Pancreas (tissue), 10 donors: Measurements from ENCODE around the gene TSHZ3. TPM values are rescaled to one million over a fixed set of nuclear protein-coding genes. Genes with fewer than 3 reads are reported as not detected.

Source experiments
- ATAC-seq, 4 donors: fragments of 200-7000 bp; cut with Tn5 transposase; one replicate each; pipeline versions ENCODE4 v1.8.0 to v1.9.1; 2020; ENCODE audit warnings: mild to moderate bottlenecking in 4 of 4, moderate library complexity in 4 of 4
- DNase-seq, 6 donors: peaks; one replicate each; pipeline ENCODE4 v3.0.0-alpha.2; 2020
- FAIRE-seq: peaks from 2 replicates; lab custom pipeline; 2012; peaks lifted over from hg19 to GRCh38; lab: Jason Lieb, UNC
- H3K27ac ChIP-seq, 4 donors: fragments of 200-600 bp; sonication (generic); 1 replicate in 3 of 4; 2 replicates in 1 of 4; pipeline versions ENCODE4 v1.5.0 to v1.8.0; 2020
- H3K27me3 ChIP-seq, 4 donors: fragments of 200-600 bp; one replicate each; pipeline ENCODE4 v1.8.0; 2021
- H3K36me3 ChIP-seq, 3 donors: fragments of 200-600 bp; sonication (generic) in 1 of 3; one replicate each; pipeline versions ENCODE4 v1.5.0 to v1.8.0; 2020 to 2021
- H3K4me1 ChIP-seq, 3 donors: fragments of 200-600 bp; one replicate each; pipeline ENCODE4 v1.8.0; 2021
- H3K4me3 ChIP-seq, 4 donors: fragments of 200-600 bp; sonication (generic) in 2 of 4; one replicate each; pipeline versions ENCODE4 v1.5.0 to v1.8.0; 2020 to 2021
- H3K9me3 ChIP-seq, 4 donors: fragments of 200-600 bp; one replicate each; pipeline ENCODE4 v1.8.0; 2021
- WGBS, 2 donors: extraction: QIAGEN DNeasy Blood & Tissue Kit; methylation state at CpG; one replicate each; pipeline ENCODE4 v1.1.7; 2013; 5-methylcytosine and 5-hydroxymethylcytosine counted together
- intact Hi-C, 3 donors: fragments of 100-400 bp; cut with DNase I; formaldehyde crosslinking; loops; one replicate each; pipeline versions ENCODE4 v1.11.1 to v1.14.2; 2022
- polyA plus RNA-seq, 2 donors: library from polyadenylated mRNA; stranded (reverse); fragments of 200-250 nt; gene quantifications; one replicate each; pipeline ENCODE4 v1.2.3, GENCODE V29; 2013
- total RNA-seq, 6 donors: library from RNA; stranded (reverse); fragmentation: NEBNext Ultra II Directional in 4 of 6; extraction: Animal tissue kit (Norgen Biotek cat#: 25700) in 4 of 6; gene quantifications; one replicate each; pipeline versions ENCODE4 v1.2.1 to v1.2.4, GENCODE V29; 2021 to 2023
- TF ChIP-seq, protein P1 (sequence below), 4 donors: fragments of 200-600 bp; sonication (generic) in 3 of 4; IDR thresholded peaks; one replicate each; pipeline versions ENCODE4 v1.5.0 to v1.8.0; 2021; ENCODE audit warnings: antibody characterized with exemption in 4 of 4
- donor health status: healthy with polysubstance abuse.
- donor health status: DM: no; HTN: no; CAD: no; lungs with moderate emphysema.
- donor health status: DM: no; HTN: no; CAD: no.
- donor health status: control.
- donor health status: control.
- donor health status: Bipolar disorder and iron deficiency.
- donor health status: DM: yes; HTN: yes; CAD: no.
- donor health status: DM: no; HTN: no; CAD: no.
- donor health status: DM: no; HTN: no; CAD: no.
- donor health status: DM: yes; HTN: yes; CAD: no.

Gene TSHZ3
- total and polyA plus RNA-seq, 8 donors = 0.87 to 3.2 (median 1.5) TPM

DNA sequence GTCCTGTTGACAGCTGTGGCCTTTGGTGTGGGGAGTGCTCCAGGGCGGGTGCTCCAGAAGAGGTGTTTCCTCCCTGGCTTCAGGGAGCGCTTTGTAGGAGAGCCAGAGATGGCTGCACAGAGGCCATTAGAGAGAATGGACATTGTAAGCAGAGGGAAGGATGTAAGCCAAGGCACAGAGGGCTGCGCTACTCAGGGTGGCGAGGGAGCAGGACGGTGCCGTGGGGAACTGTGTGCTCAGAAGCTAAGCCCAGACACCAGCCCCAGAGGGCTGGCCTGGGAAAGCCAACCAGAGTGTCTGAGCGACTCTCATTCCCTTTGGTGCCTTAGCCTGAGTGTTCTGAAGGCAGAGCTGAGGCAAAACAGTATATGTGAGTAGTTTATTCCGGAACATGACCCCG lies 92.2 kb downstream of the TSHZ3 start:
- 77 to 85% methylated on average over 9 of the region's 9 CpGs for WGBS, 2 donors
- FAIRE-seq (no peak), ATAC-seq (no peak), DNase-seq (no peak)
- Histone ChIP-seq H3K4me1 (no peaks in the 10 kb centered on the region), H3K4me3 (no peak overlapping the region), H3K9me3 (no peaks in the 10 kb centered on the region), H3K27me3 (no peaks in the 10 kb centered on the region), H3K27ac (no peak overlapping the region), H3K36me3 (no peaks in the 10 kb centered on the region)
- TF ChIP-seq, protein P1, sequence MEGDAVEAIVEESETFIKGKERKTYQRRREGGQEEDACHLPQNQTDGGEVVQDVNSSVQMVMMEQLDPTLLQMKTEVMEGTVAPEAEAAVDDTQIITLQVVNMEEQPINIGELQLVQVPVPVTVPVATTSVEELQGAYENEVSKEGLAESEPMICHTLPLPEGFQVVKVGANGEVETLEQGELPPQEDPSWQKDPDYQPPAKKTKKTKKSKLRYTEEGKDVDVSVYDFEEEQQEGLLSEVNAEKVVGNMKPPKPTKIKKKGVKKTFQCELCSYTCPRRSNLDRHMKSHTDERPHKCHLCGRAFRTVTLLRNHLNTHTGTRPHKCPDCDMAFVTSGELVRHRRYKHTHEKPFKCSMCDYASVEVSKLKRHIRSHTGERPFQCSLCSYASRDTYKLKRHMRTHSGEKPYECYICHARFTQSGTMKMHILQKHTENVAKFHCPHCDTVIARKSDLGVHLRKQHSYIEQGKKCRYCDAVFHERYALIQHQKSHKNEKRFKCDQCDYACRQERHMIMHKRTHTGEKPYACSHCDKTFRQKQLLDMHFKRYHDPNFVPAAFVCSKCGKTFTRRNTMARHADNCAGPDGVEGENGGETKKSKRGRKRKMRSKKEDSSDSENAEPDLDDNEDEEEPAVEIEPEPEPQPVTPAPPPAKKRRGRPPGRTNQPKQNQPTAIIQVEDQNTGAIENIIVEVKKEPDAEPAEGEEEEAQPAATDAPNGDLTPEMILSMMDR (IDR thresholded peaks at IDR 0.05) = no peak
- intact Hi-C loops = no loop called here

- FAIRE-seq (no peak), DNase-seq (no peak)
- intact Hi-C loops = no loop called here
Measured at GRCh38 chr19:31256593-31256960, 92.7 kb downstream of the TSHZ3 start.

GRCh38 chr19:31255831-31256592 lies 93.2 kb downstream of the TSHZ3 start:
- no peaks in the 10 kb centered on the region for H3K4me1 ChIP-seq
- no peaks in the 10 kb centered on the region for H3K36me3 ChIP-seq
- H3K4me3 ChIP-seq = no peak overlapping the region
- FAIRE-seq (no peak), DNase-seq (no peak), ATAC-seq (no peak)
- TF ChIP-seq, protein P1 (IDR thresholded peaks at IDR 0.05) = no peak
- H3K27ac ChIP-seq = no peak overlapping the region
- intact Hi-C loops = no loop called here
- no peaks in the 10 kb centered on the region for H3K27me3 ChIP-seq
- WGBS, 2 donors = 69 to 81% methylated on average over 11 of the region's 11 CpGs
- no peaks in the 10 kb centered on the region for H3K9me3 ChIP-seq

More at GRCh38 chr19:31256593-31256960, 92.7 kb downstream of the TSHZ3 start:
- no peak overlapping the region for H3K4me3 ChIP-seq
- H3K4me1 ChIP-seq = no peaks in the 10 kb centered on the region
- H3K36me3 ChIP-seq = no peaks in the 10 kb centered on the region
- no peaks in the 10 kb centered on the region for H3K9me3 ChIP-seq
- H3K27me3 ChIP-seq = no peaks in the 10 kb centered on the region
- TF ChIP-seq, protein P1 (IDR thresholded peaks at IDR 0.05) = no peak
- no peak for ATAC-seq
- no peak overlapping the region for H3K27ac ChIP-seq
- WGBS, 2 donors = 68 to 85% methylated on average over 8 of the region's 8 CpGs

DNA sequence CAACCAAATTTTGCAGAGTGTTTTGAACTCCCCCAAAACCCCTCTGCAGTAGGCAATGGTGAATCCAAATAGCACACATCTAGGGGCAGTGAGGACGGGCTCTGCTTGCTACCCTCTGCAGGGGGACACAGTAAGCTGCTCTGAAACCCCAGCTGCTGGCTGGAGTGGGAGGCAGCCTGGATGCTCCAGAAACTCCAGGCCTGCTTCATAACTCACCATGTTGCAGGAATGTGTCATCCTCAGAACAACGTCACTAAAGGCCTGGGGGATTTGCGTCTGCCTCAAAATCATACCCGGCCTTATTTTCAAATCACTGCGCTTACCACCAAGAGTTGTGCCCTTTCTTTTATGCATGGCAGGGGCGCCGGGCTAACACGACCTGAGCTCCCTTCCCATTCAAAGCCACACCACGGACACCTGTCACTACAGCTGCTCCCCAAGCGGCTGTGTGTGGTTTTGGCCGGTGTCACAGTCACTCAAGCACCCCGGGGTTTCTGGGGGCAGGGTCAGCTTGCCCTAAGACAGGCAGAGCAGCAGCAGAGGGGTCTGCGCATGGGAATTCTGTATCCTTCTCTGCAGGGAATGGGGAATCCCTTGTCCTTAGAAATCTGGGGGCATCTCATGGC lies 93.9 kb downstream of the TSHZ3 start:
- Histone ChIP-seq H3K27me3 (no peaks in the 10 kb centered on the region), H3K4me3 (no peak overlapping the region), H3K4me1 (no peaks in the 10 kb centered on the region), H3K27ac (no peak overlapping the region), H3K9me3 (no peaks in the 10 kb centered on the region), H3K36me3 (no peaks in the 10 kb centered on the region)
- intact Hi-C loops = no loop called here
- ATAC-seq (no peak), DNase-seq (no peak), FAIRE-seq (no peak)
- TF ChIP-seq, protein P1 (IDR thresholded peaks at IDR 0.05) = no peak
- WGBS, 2 donors = 70 to 82% methylated on average over 13 of the region's 13 CpGs

- H3K9me3 ChIP-seq = no peaks in the 10 kb centered on the region
- H3K4me3 ChIP-seq = no peak overlapping the region
- no peaks in the 10 kb centered on the region for H3K4me1 ChIP-seq
- no peak overlapping the region for H3K27ac ChIP-seq
- 81 to 90% methylated on average over 4 of the region's 4 CpGs for WGBS, 2 donors
- TF ChIP-seq, protein P1 (IDR thresholded peaks at IDR 0.05) = no peak
- no peaks in the 10 kb centered on the region for H3K36me3 ChIP-seq
- DNase-seq = no peak
- no peak for ATAC-seq
- FAIRE-seq = no peak
- H3K27me3 ChIP-seq = no peaks in the 10 kb centered on the region
- intact Hi-C loops = no loop called here
Measured at GRCh38 chr19:31254611-31255010, 94.6 kb downstream of the TSHZ3 start.
